ENCODE data around the gene TRIM46. TPM values are rescaled to one million over a fixed set of nuclear protein-coding genes. Genes with fewer than 3 reads are reported as not detected.

The TRIM46 gene
- total and polyA plus RNA-seq, 2 of the 13 experiments (the other 11 are each of a cell fraction or from before 2014, with no cell fraction given) = 0.04 to 0.09 TPM

DNA sequence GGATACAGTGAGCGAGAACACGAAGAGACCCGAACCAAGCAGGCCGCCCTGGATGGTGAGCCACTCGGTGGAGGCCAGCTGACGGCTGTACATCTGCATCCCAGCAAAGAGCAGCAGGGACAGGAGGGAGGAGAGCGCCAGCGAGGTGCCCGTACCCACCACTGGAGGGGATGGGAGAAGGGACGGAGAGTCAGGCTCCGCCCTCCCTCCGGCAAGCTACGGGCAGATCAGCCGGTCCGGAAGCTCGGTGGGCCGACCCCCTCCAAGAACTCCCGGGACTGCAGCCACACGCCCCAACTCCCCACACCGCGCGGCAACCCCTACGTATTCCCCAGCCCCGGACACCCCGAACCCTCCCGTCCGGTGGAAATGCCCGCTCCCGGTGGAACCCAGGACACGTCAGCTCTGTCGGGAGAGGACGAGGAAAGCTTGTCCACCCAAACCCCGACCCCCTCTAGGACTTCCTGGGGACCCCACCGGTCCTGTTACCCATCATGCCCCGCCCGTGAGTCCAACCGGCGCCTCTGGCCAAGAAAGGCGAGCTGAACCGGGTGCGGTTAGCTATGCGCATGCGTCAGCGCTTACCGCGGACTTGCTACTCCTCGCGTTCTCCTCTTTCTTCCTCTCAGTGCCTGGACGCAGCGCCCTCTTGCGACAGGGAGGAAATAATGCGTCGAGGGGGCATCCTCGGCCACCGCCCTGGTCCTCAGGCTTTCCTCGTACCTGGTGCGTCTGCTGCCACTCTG is 744 bp upstream of the TRIM46 start, which contains the start of gene KRTCAP2 (continued):
- TF ChIP-seq, protein P1, sequence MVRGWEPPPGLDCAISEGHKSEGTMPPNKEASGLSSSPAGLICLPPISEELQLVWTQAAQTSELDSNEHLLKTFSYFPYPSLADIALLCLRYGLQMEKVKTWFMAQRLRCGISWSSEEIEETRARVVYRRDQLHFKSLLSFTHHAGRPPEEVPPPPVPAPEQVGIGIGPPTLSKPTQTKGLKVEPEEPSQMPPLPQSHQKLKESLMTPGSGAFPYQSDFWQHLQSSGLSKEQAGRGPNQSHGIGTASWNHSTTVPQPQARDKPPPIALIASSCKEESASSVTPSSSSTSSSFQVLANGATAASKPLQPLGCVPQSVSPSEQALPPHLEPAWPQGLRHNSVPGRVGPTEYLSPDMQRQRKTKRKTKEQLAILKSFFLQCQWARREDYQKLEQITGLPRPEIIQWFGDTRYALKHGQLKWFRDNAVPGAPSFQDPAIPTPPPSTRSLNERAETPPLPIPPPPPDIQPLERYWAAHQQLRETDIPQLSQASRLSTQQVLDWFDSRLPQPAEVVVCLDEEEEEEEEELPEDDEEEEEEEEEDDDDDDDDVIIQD (CRISPR knock-in tag; IDR thresholded peaks at IDR 0.05; ENCODE audit: low read depth) = peak; percentile 65; the same call in 1 of the 2 replicates
- TF ChIP-seq ZNF274 (CRISPR knock-in tag; IDR thresholded peaks at IDR 0.05) = peak; percentile 79; the same call in 1 of the 2 replicates
- no peak for TF ChIP-seq TOE1 (CRISPR knock-in tag; IDR thresholded peaks at IDR 0.05)
- no peak for TF ChIP-seq SIX1 (CRISPR knock-in tag; IDR thresholded peaks at IDR 0.05; ENCODE audit: borderline replicate concordance)
- TF ChIP-seq, protein P2, sequence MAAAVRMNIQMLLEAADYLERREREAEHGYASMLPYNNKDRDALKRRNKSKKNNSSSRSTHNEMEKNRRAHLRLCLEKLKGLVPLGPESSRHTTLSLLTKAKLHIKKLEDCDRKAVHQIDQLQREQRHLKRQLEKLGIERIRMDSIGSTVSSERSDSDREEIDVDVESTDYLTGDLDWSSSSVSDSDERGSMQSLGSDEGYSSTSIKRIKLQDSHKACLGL (CRISPR knock-in tag; IDR thresholded peaks at IDR 0.05) = no peak
- TF ChIP-seq, protein P3, sequence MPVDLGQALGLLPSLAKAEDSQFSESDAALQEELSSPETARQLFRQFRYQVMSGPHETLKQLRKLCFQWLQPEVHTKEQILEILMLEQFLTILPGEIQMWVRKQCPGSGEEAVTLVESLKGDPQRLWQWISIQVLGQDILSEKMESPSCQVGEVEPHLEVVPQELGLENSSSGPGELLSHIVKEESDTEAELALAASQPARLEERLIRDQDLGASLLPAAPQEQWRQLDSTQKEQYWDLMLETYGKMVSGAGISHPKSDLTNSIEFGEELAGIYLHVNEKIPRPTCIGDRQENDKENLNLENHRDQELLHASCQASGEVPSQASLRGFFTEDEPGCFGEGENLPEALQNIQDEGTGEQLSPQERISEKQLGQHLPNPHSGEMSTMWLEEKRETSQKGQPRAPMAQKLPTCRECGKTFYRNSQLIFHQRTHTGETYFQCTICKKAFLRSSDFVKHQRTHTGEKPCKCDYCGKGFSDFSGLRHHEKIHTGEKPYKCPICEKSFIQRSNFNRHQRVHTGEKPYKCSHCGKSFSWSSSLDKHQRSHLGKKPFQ (CRISPR knock-in tag; IDR thresholded peaks at IDR 0.05; ENCODE audit: insufficient replicate concordance) = no peak
- TF ChIP-seq RAD51 (IDR thresholded peaks at IDR 0.05; ENCODE audit: borderline replicate concordance) = no peak
- TF ChIP-seq ZNF383 (CRISPR knock-in tag; IDR thresholded peaks at IDR 0.05; ENCODE audit: borderline replicate concordance) = no peak
- TF ChIP-seq, protein P4, sequence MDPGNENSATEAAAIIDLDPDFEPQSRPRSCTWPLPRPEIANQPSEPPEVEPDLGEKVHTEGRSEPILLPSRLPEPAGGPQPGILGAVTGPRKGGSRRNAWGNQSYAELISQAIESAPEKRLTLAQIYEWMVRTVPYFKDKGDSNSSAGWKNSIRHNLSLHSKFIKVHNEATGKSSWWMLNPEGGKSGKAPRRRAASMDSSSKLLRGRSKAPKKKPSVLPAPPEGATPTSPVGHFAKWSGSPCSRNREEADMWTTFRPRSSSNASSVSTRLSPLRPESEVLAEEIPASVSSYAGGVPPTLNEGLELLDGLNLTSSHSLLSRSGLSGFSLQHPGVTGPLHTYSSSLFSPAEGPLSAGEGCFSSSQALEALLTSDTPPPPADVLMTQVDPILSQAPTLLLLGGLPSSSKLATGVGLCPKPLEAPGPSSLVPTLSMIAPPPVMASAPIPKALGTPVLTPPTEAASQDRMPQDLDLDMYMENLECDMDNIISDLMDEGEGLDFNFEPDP (CRISPR knock-in tag; conservative IDR thresholded peaks at IDR 0.05) = no peak
- TF ChIP-seq ZNF232 (CRISPR knock-in tag; IDR thresholded peaks at IDR 0.05; ENCODE audit: borderline replicate concordance) = 0 out of 2 replicates have a peak, but pooled peaks have one; percentile 37
- TF ChIP-seq RCOR2 (CRISPR knock-in tag; IDR thresholded peaks at IDR 0.05) = no peak
- no peak for TF ChIP-seq ZNF552 (CRISPR knock-in tag; IDR thresholded peaks at IDR 0.05; ENCODE audit: borderline replicate concordance)
- TF ChIP-seq MBNL3 (CRISPR knock-in tag; conservative IDR thresholded peaks at IDR 0.05) = no peak
- TF ChIP-seq, protein P5, sequence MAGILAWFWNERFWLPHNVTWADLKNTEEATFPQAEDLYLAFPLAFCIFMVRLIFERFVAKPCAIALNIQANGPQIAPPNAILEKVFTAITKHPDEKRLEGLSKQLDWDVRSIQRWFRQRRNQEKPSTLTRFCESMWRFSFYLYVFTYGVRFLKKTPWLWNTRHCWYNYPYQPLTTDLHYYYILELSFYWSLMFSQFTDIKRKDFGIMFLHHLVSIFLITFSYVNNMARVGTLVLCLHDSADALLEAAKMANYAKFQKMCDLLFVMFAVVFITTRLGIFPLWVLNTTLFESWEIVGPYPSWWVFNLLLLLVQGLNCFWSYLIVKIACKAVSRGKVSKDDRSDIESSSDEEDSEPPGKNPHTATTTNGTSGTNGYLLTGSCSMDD (CRISPR knock-in tag; IDR thresholded peaks at IDR 0.05) = no peak
- TF ChIP-seq ZNF777 (CRISPR knock-in tag; IDR thresholded peaks at IDR 0.05) = no peak; the same call in 1 of the 2 replicates
- no peak for TF ChIP-seq ZKSCAN5 (CRISPR knock-in tag; IDR thresholded peaks at IDR 0.05)
- TF ChIP-seq NFYC (CRISPR knock-in tag; IDR thresholded peaks at IDR 0.05) = peak; percentile 58
- TF ChIP-seq, protein P6, sequence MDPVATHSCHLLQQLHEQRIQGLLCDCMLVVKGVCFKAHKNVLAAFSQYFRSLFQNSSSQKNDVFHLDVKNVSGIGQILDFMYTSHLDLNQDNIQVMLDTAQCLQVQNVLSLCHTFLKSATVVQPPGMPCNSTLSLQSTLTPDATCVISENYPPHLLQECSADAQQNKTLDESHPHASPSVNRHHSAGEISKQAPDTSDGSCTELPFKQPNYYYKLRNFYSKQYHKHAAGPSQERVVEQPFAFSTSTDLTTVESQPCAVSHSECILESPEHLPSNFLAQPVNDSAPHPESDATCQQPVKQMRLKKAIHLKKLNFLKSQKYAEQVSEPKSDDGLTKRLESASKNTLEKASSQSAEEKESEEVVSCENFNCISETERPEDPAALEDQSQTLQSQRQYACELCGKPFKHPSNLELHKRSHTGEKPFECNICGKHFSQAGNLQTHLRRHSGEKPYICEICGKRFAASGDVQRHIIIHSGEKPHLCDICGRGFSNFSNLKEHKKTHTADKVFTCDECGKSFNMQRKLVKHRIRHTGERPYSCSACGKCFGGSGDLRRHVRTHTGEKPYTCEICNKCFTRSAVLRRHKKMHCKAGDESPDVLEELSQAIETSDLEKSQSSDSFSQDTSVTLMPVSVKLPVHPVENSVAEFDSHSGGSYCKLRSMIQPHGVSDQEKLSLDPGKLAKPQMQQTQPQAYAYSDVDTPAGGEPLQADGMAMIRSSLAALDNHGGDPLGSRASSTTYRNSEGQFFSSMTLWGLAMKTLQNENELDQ (CRISPR knock-in tag; IDR thresholded peaks at IDR 0.05; ENCODE audit: borderline replicate concordance) = no peak
